Panc1 (cell line): ENCODE results near the gene CACNA1C.

Experiments used
- CTCF ChIP-seq: fragments of 450-650 bp; IDR thresholded peaks from 2 replicates; pipeline ENCODE4 v1.5.1; 2017; ENCODE audit warnings: mild to moderate bottlenecking
- REST ChIP-seq, 2 experiments: IDR thresholded peaks; 2 replicates each; pipeline ENCODE4 v1.6.1; 2011 to 2012; ENCODE audit warnings: low read depth in 2 of 2, control low read depth in 1 of 2, low read length in 1 of 2, mild to moderate bottlenecking in 1 of 2, moderate library complexity in 1 of 2; ENCODE audit not compliant: insufficient read depth in 1 of 2
- SIN3A ChIP-seq: IDR thresholded peaks from 2 replicates; pipeline ENCODE4 v1.6.1; 2012; ENCODE audit warnings: low read depth, mild to moderate bottlenecking, low read length, moderate library complexity, borderline replicate concordance; ENCODE audit not compliant: insufficient read depth

GRCh38 chr12:2482938-2483660 is 430.3 kb downstream of the CACNA1C start:
- TF ChIP-seq CTCF (no peak), SIN3A (no peak), REST (IDR thresholded peaks at IDR 0.05; ENCODE audit: insufficient read depth in 1 of 2, low read depth in 2 of 2, low read length in 1 of 2) (no peak)
